ENCODE results near the gene NT5C3A.

DNA sequence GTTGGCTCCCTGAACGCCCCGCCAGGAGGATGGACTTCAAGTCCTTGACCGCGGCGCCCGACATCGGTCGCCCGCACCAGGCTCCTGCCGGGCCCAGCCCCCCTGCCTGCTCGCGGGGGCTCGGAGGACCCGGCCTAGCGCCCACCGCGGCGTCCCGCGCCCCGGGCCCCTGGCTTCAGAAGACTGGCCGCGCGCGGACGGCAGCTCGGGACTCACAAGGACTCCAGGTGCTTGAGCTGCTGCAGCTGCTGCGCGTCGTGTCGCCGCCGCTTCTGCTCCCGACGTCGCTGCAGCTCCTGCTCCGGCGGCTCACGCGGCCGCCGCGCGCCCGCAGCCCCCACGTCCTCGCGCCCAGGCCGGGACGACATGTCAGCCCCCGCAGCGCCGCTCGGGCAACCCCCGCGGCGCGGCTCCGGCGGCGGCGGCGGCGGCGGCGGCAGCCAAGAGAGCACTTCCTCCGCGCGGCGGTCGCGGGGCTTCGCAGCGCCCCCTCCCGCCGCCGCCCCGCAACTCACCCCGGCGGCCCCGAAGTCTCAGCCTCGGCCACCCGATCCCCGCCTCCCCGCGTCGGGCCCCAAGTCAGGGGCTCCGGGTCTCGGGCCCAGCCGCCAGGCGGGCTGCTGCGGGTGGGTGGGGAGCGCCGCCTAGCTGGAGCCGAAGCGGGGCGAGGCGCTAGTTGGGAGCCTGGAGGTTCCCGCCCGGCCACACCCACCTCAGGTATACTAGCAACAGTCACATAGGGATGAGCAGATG is 46.6 kb upstream of the NT5C3A start, which contains the start of gene RP9:
- TF ChIP-seq, protein P1, sequence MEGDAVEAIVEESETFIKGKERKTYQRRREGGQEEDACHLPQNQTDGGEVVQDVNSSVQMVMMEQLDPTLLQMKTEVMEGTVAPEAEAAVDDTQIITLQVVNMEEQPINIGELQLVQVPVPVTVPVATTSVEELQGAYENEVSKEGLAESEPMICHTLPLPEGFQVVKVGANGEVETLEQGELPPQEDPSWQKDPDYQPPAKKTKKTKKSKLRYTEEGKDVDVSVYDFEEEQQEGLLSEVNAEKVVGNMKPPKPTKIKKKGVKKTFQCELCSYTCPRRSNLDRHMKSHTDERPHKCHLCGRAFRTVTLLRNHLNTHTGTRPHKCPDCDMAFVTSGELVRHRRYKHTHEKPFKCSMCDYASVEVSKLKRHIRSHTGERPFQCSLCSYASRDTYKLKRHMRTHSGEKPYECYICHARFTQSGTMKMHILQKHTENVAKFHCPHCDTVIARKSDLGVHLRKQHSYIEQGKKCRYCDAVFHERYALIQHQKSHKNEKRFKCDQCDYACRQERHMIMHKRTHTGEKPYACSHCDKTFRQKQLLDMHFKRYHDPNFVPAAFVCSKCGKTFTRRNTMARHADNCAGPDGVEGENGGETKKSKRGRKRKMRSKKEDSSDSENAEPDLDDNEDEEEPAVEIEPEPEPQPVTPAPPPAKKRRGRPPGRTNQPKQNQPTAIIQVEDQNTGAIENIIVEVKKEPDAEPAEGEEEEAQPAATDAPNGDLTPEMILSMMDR (IDR thresholded peaks at IDR 0.05), result peak in 1 of 3 donors; percentile 68
- TF ChIP-seq POLR2A (IDR thresholded peaks at IDR 0.05), result no peak
